Neural cell (in vitro differentiated cells): ENCODE data around the gene MKRN1.

Experiments
- EP300 ChIP-seq: fragments of 450-650 bp; conservative IDR thresholded peaks from 2 replicates; pipeline ENCODE4 v1.6.1; 2014; ENCODE audit warnings: antibody characterized with exemption, mild to moderate bottlenecking, moderate library complexity; ENCODE audit not compliant: poor library complexity, severe bottlenecking
- REST ChIP-seq: IDR thresholded peaks from 2 replicates; pipeline ENCODE4 v1.6.1; 2012; ENCODE audit warnings: borderline replicate concordance

GRCh38 chr7:140415361-140415760, 63.9 kb downstream of the MKRN1 start:
- TF ChIP-seq REST (no peak), EP300 (no peak)
